Adrenal gland (tissue), 5 donors: Measurements from ENCODE around the gene UNC5CL.

Source experiments
- POLR2A ChIP-seq, 2 donors: fragments of 450-650 bp; IDR thresholded peaks; one replicate each; pipeline ENCODE4 v1.6.1; 2017; ENCODE audit warnings: antibody characterized with exemption in 2 of 2, mild to moderate bottlenecking in 2 of 2, moderate library complexity in 1 of 2
- TF ChIP-seq, protein P1 (sequence below), 6 experiments: fragments of 450-650 bp in 4 of 6; fragments of 200-600 bp in 2 of 6; sonication (generic) in 1 of 6; IDR thresholded peaks; 1 replicate in 5 of 6; 2 replicates in 1 of 6; pipeline versions ENCODE4 v1.5.1 to v1.8.0; 2016 to 2021; ENCODE audit warnings: antibody characterized with exemption in 6 of 6, mild to moderate bottlenecking in 2 of 6, moderate library complexity in 1 of 6
- donor health status: DM: no; HTN: no; CAD: no.

- no peak for TF ChIP-seq POLR2A (IDR thresholded peaks at IDR 0.05)
- TF ChIP-seq, protein P1, sequence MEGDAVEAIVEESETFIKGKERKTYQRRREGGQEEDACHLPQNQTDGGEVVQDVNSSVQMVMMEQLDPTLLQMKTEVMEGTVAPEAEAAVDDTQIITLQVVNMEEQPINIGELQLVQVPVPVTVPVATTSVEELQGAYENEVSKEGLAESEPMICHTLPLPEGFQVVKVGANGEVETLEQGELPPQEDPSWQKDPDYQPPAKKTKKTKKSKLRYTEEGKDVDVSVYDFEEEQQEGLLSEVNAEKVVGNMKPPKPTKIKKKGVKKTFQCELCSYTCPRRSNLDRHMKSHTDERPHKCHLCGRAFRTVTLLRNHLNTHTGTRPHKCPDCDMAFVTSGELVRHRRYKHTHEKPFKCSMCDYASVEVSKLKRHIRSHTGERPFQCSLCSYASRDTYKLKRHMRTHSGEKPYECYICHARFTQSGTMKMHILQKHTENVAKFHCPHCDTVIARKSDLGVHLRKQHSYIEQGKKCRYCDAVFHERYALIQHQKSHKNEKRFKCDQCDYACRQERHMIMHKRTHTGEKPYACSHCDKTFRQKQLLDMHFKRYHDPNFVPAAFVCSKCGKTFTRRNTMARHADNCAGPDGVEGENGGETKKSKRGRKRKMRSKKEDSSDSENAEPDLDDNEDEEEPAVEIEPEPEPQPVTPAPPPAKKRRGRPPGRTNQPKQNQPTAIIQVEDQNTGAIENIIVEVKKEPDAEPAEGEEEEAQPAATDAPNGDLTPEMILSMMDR (IDR thresholded peaks at IDR 0.05), result no peak
Observed at GRCh38 chr6:41046084-41046483, 7.1 kb upstream of the UNC5CL start.
